ENCODE results near the gene SMIM13. TPM values are rescaled to one million over a fixed set of nuclear protein-coding genes. Genes with fewer than 3 reads are reported as not detected.
A peak's percentile ranks its signal among the peaks of the same experiment; 100 is the strongest.

Gene SMIM13
- polyA plus RNA-seq, 2 of the 4 experiments (the other 2 are of a cell fraction): 12.7 to 12.8 TPM

DNA sequence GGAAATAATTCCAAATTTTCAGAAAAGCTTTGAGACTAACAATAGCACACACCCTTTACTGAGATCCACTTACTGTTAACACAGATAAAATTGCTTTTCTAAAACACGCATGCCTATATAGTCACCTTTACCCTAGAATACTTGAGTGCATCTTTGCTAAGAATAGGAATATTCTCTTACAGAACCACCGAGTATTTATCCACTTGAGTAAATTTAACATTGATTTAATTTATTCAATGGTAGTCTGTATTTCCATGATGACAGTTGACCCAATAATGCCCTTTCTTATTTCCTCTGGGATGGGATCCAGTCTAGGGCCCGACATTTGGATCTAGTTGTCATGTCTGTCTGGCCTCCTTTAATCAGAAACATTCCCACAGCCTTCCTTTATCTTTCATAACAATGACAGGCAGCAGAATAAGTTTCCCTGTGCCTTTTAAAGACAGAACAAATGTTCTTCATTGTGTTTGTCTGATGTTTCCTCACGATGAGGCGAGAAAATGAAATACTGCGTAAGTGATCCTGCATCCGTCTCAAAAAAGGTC is 74.5 kb downstream of the SMIM13 start:
- H3K27ac ChIP-seq: no peak overlapping the region
- POLR2A ChIA-PET: no interaction called here
- H3K9me3 ChIP-seq: no peaks in the 10 kb centered on the region
- FAIRE-seq: no peak
- ATAC-seq: no peak
- CTCF ChIA-PET: interaction anchor here (1.3 to 2.2 kb wide), 3 partner anchors 8 to 328 kb away, joined by 3 to 5 read pairs (median 5); no protein-coding TSS in a partner anchor
- H3K4me3 ChIP-seq: no peak overlapping the region
- peaks cover 8% of the 10 kb centered on the region for H3K4me1 ChIP-seq
- H3K4me2 ChIP-seq: no peak overlapping the region
- no peak for TF ChIP-seq HMGXB4 (CRISPR knock-in tag; IDR thresholded peaks at IDR 0.05; ENCODE audit: borderline replicate concordance)
- no peak for TF ChIP-seq FOSB (CRISPR knock-in tag; IDR thresholded peaks at IDR 0.05)
- TF ChIP-seq POLR2A (IDR thresholded peaks at IDR 0.05; ENCODE audit: low read length): no peak
- no peak for TF ChIP-seq TP53 (CRISPR knock-in tag; IDR thresholded peaks at IDR 0.05)
- TF ChIP-seq ZFP36 (IDR thresholded peaks at IDR 0.05; ENCODE audit: borderline replicate concordance, partially characterized antibody): no peak
- no peak for TF ChIP-seq RCOR1 (IDR thresholded peaks at IDR 0.05; ENCODE audit: low read depth, low read length)
- no peak for TF ChIP-seq RARB (CRISPR knock-in tag; IDR thresholded peaks at IDR 0.05)
- TF ChIP-seq KDM1A (IDR thresholded peaks at IDR 0.05; ENCODE audit: low read depth): no peak
- no peak for TF ChIP-seq EHMT2 (IDR thresholded peaks at IDR 0.05; ENCODE audit: low read depth)
- no peak for DNase-seq (ENCODE audit: low read depth in 1 of 2, low spot score in 1 of 2)
- 91% methylated on average over 7 of the region's 7 CpGs for WGBS (ENCODE audit: missing lambda C conversion rate)

GRCh38 chr6:11171952-11172351 is 78.3 kb downstream of the SMIM13 start:
- ATAC-seq (no peak), DNase-seq (ENCODE audit: low read depth in 1 of 2, low spot score in 1 of 2) (no peak), FAIRE-seq (no peak)
- Histone ChIP-seq H3K27ac (peak overlapping the region; percentile 69 to 83; a peak in 5 of 6 replicates), H3K4me3 (no peak overlapping the region), H3K4me1 (peaks cover 10% of the 10 kb centered on the region), H3K9me3 (no peaks in the 10 kb centered on the region), H3K4me2 (no peak overlapping the region; the same call in 2 of the 3 replicates)
- ChIA-PET CTCF (interaction anchor here (0.6 to 2.5 kb wide), 17 partner anchors 9 to 325 kb away, joined by 3 to 26 read pairs (median 4); no protein-coding TSS in a partner anchor), POLR2A (no interaction called here)
- no peak for TF ChIP-seq NR3C1 (IDR thresholded peaks at IDR 0.05)
- no peak for TF ChIP-seq EP300 (IDR thresholded peaks at IDR 0.05)
- no peak for TF ChIP-seq FOSB (CRISPR knock-in tag; IDR thresholded peaks at IDR 0.05)
- no peak for TF ChIP-seq ATOH8 (CRISPR knock-in tag; IDR thresholded peaks at IDR 0.05; ENCODE audit: low read depth)
- TF ChIP-seq RNF2 (IDR thresholded peaks at IDR 0.05; ENCODE audit: borderline replicate concordance, low read depth): no peak
- TF ChIP-seq ZFP36 (IDR thresholded peaks at IDR 0.05; ENCODE audit: borderline replicate concordance, partially characterized antibody): no peak
- no peak for TF ChIP-seq KDM5A (IDR thresholded peaks at IDR 0.05)
- TF ChIP-seq MAZ (IDR thresholded peaks at IDR 0.05; ENCODE audit: borderline replicate concordance, low read depth, low read length): no peak
- no peak for TF ChIP-seq NFE2L2 (conservative IDR thresholded peaks at IDR 0.05; ENCODE audit: low read length)
- no peak for TF ChIP-seq BHLHE40 (IDR thresholded peaks at IDR 0.05; ENCODE audit: low read depth, low read length)
- no peak for TF ChIP-seq RARB (CRISPR knock-in tag; IDR thresholded peaks at IDR 0.05)
- no peak for TF ChIP-seq EHMT2 (IDR thresholded peaks at IDR 0.05; ENCODE audit: low read depth)
- no peak for TF ChIP-seq PHF8 (IDR thresholded peaks at IDR 0.05; ENCODE audit: borderline replicate concordance, low read depth)
- TF ChIP-seq ZNF302 (CRISPR knock-in tag; IDR thresholded peaks at IDR 0.05): no peak
- no peak for TF ChIP-seq CHD2 (IDR thresholded peaks at IDR 0.05; ENCODE audit: low read length, partially characterized antibody)
- WGBS (ENCODE audit: missing lambda C conversion rate): 95% methylated on average over 10 of the region's 13 CpGs

Data from A549 (cell line).